Activated naive CD4-positive, alpha-beta T cell treated with Interleukin-2 at 50 U/mL for 16 hours (primary cell): Measurements from ENCODE around the gene TRPT1.

Experiments
- DNase-seq: peaks from one replicate; pipeline ENCODE4 v3.0.0-alpha.2; 2020

The TRPT1 gene, protein sequence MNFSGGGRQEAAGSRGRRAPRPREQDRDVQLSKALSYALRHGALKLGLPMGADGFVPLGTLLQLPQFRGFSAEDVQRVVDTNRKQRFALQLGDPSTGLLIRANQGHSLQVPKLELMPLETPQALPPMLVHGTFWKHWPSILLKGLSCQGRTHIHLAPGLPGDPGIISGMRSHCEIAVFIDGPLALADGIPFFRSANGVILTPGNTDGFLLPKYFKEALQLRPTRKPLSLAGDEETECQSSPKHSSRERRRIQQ

DNA sequence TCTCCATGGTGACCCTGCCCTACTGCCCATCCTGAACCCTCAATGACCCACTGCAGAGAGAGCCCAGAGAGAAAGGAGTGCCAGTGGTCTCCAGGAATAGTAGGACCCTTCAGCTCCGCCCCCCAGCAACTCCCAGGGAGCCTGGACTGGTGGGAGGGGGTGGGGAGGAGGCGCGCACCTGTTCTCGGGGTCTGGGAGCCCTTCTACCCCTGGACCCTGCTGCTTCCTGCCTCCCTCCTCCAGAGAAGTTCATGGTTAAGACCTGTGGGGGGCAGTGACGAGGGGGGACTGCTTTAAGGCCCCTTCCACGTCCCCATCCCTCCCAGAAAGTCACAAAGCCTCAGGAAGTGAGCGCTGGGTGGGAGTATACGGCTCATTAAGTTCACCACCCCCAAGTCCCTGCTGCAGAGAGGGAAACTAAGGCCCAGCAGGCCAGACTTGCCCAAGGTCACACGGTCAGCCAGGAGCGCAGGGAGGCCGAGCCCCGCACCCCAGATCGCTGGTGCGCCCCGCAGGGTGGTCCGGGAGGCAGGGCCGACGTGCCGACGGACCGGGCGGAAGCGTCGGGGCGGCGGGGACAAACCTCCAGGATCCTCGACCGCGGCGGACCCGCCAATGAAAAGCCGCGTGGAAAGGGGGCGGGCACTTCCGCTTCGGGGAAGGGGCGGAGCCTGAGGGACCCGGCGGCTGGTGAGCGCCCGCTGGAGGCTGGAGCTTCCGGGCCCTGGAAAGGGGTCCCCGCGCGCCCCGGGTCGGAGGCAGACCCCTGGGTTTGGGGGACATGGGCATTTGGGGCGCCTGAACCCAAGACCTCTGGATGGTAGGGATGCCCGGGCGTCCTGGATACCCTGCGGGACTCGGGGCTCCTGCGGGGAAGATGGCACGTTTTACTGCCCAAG, at the start of gene TRPT1, which contains the start of gene NUDT22:
TSS of gene TRPT1 (minus strand) at position 579 of the 899 bp plus-strand sequence. CDS start at position 253, 326 bp downstream.
TSS of gene NUDT22 (plus strand) at position 667 of the 899 bp plus-strand sequence. CDS start 379 bp downstream, outside the sequence.
- DNase-seq, result peak; percentile 94

DNA sequence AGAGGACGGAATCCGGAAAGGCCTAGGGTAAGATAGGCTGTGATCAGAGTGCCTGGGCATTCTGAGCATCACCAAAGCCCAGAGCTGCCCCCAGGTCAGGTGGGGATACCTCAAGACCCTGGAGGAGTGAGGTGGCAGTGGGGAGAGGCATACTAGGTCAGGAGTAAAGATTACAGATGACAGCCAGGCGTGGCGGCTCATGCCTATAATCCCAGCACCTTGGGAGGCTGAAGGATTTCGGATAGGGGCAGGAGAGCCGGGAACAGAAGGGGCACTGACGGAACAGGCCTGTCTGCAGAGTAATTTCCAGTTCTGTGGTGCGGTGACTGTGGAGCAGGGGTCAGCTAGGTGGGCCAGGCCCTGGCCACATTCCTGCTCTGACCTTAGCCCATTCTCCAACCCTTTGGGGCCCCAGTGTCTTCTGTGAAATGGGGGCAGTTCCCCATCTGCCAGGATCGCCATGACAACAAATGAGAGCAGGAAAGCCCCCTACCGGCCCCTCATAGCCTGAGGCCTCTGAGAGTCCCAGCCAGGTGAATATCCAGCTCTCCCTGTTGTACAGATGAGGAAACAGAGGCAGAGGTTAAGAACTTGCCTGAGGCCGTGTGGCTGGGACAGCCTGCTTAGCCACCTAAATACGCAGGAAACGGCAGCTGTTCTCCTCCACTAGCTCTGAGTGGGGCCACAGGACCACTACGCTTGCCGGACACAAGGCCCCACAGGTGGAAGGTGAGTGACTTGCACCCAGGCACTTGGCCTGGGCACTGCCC, 49.2 kb upstream of the TRPT1 start:
- no peak for DNase-seq

DNA sequence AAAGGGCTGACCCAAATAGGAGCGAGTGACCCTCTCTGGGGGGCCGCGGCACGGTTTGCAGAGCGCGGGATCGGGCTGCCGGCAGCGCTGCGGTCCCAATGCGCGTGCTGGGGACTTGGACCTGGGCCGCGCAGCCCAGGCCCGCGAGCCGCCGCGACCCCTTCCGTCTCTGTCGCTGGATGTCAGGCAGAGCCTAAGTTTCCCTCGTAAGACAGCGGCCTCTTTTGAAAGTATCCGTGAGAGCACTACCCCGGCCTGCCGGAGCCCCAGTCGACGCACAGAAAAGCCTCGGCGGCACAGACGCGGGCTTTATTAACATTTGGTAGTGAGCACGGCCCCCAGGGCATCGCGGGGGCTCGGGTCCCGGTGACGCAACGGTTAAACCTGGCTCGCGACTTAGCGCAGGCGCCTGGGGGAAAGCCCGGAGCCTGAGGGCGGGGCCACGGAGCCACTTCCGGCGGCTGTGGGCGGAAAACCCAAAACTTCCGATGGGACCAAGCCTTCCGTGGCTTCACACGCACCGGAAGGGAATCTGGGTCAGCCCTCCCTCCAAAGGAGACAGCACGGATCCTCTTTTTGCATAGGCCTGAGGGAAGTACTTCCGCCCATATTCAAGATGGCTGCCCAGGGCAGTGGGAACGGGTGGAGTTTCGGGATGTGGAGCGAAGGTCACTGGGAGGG, 43.7 kb upstream of the TRPT1 start:
- DNase-seq, result peak; percentile 99

DNA sequence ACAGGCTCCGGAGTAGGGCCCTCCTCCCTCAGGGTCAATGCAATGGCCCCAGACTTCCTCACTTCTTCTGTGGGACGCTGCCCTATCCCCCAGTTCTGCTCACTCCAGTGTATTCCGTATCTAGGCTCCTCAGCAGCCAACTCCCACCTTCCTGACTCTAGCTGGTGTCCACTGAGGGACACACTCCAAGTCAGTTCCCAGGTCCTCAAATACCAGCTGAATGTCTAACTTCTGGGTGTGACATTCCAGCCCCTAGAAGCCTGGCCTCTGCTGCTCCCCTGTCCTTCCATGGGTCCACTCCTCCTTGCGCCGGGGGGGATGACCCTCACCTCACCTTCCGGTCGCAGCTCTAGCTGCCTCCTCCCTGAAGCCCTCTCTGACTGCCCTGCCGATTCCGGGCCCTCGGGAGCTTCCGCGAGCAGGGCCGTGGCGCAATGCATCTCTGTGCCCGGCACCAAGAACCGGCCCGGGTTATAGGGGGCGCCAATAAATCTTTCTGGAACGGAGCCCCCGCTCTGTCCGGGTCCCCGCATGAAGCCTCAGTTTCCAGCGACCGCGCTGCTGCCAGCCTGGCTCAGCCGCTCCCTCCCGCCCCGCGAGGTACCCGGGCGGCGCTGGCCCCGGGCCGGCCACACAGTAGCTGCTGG, 43.0 kb upstream of the TRPT1 start:
- DNase-seq, result peak; percentile 45

DNA sequence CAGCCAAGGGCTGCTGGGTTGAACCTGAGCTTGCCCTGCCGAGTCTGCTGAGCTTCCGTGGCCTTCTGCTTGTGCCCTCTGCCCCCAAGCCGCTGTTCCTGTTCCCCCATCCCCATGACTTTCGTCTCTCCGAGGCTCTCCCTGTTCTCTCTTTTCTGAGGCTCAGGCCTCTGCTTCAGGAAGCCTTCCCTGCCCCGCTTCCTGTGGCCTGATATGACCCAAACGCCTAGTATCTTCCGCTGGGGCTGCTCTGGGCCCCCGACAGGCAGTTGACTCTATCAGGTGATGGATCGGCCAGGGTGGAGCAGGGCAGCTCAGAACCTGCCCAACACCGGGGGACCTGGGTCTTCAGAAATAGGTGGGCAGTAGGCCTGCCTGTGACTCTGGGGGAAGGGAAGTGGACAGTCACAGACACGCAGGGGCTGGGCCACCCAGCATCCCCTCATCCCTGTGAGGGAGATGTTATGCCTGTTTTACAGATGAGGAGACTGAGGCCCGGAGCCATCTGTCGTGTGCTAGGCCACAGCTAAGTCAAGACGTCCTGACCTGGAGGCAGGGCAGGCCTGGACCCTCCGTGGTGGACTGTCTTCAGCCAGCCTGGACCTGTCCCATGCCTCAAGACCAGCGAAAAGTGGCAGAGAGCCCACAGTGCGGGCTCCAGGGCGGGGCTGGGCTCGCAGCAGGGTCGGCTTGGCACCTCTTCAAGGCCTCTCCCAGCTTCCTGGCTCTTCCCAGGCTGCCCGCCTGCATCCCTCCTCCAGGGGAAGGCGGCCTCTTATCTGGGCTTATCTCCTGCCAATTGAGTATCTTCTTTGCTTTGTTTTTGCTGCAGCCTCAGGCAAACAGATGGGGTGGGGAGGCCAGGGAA, 42.3 kb upstream of the TRPT1 start:
- no peak for DNase-seq

DNA sequence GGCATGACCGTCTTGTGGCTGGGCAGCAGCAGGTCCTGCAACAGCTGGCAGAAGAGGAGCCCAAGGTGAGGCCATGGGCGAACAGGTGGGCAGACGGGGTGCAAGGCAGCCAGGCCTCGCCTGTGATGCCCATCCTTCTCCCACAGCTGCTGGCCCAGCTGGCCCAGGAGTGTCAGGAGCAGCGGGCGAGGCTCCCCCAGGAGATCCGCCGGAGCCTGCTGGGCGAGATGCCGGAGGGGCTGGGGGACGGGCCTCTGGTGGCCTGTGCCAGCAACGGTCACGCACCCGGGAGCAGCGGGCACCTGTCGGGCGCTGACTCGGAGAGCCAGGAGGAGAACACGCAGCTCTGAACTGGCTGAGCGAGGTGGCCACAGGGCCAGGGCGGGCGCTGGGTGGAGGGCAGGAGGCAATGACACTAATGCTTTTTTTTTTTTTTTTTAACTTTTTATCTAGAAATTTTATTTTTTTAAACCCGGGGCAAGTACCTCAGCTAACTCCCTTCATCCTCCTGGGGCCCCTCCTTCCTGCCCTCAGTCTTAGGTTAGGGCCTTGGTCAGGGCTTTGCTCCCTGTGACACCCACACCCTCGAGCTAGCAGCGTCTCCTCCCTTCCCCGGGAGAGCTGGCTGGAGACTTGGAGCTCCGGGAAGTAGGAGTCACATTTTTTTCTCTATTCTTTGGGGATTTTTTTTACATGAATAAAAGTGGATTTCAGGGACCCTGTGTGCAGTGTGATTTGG, 41.4 kb upstream of the TRPT1 start:
- no peak for DNase-seq

DNA sequence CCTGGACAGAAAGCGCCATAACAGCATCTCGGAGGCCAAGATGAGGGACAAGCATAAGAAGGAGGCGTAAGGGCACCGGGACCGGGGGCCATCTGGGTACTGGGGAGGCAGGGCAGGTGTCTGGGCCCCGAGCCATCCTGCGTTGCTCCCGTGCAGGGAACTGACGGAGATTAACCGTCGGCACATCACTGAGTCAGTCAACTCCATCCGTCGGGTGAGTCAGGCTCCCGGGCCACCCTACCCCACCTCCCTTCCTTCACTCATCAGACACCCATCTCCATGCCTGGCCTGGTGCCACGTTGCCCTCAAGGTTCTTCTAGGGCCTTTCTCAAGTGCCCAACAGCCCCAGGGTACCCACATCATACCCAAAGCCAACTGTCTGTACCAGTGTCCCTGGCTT, 40.4 kb upstream of the TRPT1 start:
- DNase-seq, result no peak

DNA sequence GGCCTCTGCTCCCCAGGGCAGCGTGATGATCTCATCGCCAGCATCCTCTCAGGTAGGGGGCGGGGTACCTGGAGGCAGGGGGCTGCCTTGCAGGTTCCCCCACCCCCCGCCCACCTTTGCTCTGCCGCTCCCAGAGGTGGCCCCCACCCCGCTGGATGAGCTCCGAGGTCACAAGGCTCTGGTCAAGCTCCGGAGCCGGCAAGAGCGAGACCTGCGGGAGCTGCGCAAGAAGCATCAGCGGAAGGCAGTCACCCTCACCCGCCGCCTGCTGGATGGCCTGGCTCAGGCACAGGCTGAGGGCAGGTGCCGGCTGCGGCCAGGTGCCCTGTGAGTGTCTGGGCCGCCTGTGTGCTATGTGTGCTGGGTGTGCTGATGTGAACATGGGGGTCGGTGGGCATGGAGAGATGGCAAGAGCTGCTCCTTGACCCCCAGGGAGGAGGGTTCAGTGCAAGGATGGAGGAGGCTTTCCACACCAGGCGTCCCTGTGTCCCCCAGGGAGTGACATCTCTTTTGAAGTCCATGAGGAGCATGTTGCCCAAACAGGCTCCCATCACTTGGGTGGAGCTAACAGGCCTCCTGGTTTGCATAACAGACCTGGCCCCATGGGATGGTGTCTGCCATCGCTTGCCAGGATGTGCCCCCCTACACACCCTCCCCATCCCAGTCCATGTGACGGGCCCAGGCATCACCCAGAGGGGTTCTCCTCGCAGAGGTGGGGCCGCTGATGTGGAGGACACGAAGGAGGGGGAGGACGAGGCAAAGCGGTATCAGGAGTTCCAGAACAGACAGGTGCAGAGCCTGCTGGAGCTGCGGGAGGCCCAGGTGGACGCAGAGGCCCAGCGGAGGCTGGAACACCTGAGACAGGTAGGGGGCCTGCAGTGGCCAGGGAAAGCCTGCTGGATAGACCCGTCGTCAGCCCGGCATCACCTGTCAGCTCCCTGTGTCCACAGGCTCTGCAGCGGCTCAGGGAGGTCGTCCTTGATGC, 39.5 kb upstream of the TRPT1 start:
- no peak for DNase-seq

DNA sequence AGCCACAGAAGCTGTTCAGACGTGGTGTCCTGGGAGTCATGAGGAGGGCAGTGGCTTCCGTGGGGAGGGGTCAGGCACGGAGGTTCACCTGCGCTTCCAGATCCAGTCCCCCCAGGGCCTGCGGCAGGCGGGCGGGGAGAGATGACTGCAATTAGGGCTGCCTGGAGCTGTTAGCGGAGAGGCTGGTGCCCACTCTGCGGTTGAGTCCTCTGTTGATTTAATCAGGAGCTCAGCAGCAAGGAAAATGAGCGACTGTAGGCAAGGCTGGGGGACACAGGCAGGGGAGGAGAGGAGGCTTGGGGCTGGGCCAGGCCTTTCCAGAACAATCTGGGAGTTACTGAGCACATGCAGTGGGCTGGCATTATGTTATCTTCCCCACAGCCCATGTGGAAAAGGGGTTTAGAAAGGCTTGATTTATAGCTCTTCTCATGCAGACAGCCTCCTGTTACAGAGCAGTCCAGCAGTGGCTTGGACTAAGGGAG, 38.4 kb upstream of the TRPT1 start:
- DNase-seq, result no peak

DNA sequence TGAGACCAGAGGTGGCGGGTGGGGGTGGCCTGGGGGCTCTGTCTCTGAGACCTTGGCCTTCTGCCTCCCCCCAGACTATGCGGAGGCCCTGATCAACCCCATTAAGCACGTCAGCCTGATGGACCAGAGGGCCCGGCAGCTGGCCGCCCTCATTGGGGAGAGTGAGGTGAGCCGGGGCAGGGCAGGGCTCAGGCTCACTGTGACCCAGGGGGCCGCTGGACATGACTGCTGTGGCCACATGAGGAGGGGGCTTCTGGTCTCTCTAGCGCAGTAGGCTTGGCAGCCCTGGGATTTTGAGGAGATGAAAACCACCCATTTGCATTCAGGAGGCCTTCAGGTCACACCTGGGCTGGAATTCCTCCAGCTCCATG, 37.9 kb upstream of the TRPT1 start:
- no peak for DNase-seq

DNA sequence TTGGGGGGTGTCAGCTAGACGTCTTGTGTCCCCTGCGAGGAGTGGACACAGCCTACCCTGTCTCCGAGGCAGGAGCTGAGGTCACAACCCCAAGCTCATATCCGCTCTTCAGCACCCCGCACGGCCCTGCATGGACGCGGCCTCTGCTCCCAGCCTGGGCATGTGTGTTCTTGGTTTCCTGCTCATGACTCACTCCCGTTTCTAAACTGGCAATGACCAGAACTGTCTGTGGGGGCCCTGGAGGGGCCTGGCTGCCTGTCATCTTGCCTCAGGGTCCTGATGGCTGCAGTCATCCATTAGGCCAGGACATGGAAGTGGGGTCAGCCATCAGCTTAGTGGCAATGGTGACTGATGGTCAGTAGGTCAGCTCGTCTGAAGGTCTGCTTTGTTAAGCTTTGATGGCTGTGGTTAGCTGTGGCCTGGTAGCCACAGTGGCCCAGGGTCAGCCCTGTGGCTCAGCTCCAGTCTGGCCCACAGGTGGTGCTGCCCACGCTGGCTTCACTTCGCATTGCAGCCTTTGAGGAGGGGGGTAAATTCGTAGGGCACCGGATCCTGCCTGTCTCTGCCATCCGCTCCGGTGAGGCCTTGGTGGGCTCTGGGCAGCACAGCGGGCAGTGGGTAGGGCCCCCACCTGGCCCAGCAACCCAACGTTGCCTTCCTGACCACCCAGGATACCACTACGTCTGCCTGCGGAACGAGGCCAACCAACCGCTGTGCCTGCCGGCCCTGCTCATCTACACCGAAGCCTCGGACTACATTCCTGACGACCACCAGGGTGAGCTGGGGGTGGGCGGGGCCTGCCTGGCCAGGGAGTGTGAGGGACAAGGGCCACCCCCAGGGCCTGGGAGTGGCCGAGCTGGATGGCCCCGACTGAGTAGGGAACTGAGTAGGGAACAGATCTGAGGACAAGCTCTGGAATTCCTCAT, 37.3 kb upstream of the TRPT1 start:
- DNase-seq, result no peak

DNA sequence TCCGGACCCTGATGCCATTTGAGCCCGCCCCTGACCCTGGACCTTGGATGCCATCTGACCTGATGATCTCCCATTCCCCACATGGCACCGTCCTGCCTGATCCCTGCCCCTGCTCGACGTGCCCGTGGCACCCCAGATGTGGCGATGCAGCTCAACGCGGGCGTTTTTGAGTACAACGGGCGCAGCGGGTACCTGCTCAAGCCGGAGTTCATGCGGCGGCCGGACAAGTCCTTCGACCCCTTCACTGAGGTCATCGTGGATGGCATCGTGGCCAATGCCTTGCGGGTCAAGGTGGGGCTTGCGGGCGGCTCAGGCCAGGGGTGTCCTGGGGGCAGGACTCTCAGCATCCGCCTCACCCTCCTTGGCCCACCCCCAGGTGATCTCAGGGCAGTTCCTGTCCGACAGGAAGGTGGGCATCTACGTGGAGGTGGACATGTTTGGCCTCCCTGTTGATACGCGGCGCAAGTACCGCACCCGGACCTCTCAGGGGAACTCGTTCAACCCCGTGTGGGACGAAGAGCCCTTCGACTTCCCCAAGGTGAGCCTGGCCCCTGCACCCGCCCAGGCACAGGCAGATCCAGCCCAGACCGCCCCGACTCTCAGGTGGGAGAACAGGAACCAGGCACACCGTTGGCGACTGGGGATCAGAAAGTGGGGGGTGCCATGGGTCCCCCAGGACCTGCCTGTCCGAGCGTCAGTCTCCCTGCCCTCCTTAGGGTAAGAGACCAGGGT, 36.5 kb upstream of the TRPT1 start:
- no peak for DNase-seq

DNA sequence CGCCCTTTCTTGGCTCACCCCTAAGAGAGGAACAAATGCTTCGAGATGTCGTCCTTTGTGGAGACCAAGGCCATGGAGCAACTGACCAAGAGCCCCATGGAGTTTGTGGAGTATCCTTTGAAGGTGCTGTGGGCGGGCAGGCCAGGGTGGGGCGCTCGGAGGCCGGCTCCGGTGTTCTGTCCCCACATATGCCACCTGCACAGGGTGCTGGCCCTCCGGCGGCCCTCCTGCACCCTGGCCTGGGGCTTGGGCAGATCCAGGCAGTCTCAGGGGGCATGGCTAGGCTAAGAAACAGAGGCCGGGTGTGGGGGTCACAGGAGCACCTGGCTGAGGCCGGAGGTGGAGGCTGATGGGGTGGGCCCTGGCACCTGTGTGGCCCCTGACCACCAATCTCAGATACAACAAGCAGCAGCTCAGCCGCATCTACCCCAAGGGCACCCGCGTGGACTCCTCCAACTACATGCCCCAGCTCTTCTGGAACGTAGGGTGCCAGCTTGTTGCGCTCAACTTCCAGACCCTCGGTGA, 35.6 kb upstream of the TRPT1 start:
- no peak for DNase-seq

DNA sequence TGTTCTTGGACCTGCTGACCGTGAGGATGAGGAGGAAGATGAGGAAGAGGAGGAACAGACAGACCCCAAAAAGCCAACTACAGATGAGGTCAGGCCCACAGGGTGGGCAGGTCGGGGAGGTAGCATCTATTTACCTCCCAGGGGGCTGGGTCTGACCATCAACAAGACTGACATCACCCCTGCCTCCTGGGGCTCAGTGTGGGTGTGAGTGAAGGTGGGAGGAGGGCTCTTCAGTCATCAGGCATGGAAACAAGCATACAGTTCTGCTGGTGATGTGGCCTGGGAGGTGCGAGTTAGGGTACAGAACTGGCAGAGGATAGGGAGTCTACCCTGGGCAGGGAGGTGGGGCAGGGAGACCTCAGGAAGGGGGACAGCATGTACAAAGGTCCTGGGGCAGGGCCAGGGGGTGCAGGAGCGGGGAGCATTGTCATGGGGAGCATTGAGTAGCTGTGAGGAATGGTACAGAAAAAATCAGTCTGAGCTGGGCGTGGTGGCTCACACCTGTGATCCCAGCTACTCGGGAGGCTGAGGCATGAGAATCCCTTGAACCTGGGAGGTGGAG, 34.2 kb upstream of the TRPT1 start:
- DNase-seq, result no peak

DNA sequence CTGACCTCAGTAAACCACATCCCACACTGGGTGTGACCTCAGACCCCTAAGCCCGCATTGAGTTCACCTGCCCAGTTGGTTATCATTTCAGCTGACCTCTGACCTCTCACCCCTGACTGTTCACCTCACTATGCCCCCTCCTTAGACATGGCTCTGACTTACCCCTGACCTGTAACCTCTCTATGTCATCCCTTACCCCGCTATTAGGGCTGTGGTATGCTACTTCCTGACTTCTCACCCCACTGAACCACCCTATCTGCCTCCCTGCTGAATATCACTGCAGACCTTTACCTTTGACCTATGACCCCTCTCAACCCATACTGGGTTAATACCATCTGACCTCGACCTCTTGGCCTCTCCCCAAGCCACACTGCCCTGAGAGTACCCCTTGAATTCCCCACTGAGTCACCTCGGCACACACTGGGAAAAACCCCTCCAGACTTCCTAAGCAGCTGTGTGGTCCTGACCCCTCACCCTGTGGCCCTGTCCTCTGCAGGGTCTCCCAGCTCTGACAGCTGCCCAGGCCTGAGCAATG, 33.6 kb upstream of the TRPT1 start:
- no peak for DNase-seq

DNA sequence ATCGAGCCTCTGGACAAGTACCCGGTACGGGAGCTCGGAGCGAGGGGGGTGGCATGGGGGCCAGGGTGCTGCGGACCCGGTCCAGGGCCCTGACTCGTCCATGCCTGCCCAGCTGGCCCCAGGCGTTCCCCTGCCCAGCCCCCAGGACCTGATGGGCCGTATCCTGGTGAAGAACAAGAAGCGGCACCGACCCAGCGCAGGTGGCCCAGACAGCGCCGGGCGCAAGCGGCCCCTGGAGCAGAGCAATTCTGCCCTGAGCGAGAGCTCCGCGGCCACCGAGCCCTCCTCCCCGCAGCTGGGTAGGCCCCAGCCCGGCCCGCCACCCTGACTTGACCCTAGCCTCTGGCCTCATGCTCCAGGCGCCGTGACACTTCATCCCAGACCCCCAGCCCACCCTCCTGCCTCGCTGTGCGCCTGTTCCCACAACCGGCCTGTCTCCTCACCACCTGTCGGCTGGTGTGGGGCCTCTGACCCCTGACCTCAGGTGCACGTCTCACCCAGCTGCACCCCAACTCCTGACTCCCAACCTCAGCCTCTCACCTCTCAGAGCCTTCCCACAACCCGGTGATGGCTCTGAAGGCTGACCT, 33.1 kb upstream of the TRPT1 start:
- no peak for DNase-seq
